Lung (tissue), 12 donors: Measurements from ENCODE around the gene CCL19. TPM values are rescaled to one million over a fixed set of nuclear protein-coding genes. Genes with fewer than 3 reads are reported as not detected.

Experiments
- ATAC-seq: fragments of 200-7000 bp; cut with Tn5 transposase; one replicate; pipeline ENCODE4 v1.9.1; 2020; ENCODE audit warnings: moderate number of reproducible peaks; ENCODE audit not compliant: insufficient read depth, low FRiP score
- DNase-seq, 3 donors: peaks; one replicate each; pipeline ENCODE4 v3.0.0-alpha.2; 2013 to 2017
- H3K27ac ChIP-seq, 2 donors: one replicate each; pipeline ENCODE4 v1.5.1; 2013; ENCODE audit warnings: mild to moderate bottlenecking in 2 of 2, moderate library complexity in 2 of 2, control low read depth in 1 of 2, inconsistent platforms in 1 of 2, low read depth in 1 of 2, low read length in 1 of 2
- H3K27me3 ChIP-seq, 3 donors: one replicate each; pipeline ENCODE4 v1.5.1; 2013; ENCODE audit warnings: low read length in 2 of 3; ENCODE audit not compliant: control insufficient read depth in 3 of 3, insufficient read depth in 3 of 3
- H3K36me3 ChIP-seq, 4 donors: one replicate each; pipeline ENCODE4 v1.5.1; 2013; ENCODE audit warnings: low read length in 4 of 4, mild to moderate bottlenecking in 1 of 4, moderate library complexity in 1 of 4; ENCODE audit not compliant: control insufficient read depth in 4 of 4, insufficient read depth in 4 of 4
- H3K4me1 ChIP-seq, 5 donors: one replicate each; pipeline ENCODE4 v1.5.1; 2013; ENCODE audit warnings: low read length in 5 of 5, mild to moderate bottlenecking in 2 of 5, moderate library complexity in 1 of 5; ENCODE audit not compliant: control insufficient read depth in 5 of 5, insufficient read depth in 5 of 5
- H3K4me3 ChIP-seq: one replicate; pipeline ENCODE4 v1.5.1; 2013; ENCODE audit warnings: mild to moderate bottlenecking, control low read depth, moderate library complexity
- H3K9ac ChIP-seq, 2 donors: one replicate each; pipeline ENCODE4 v1.5.1; 2013; ENCODE audit warnings: low read length in 2 of 2, control low read depth in 1 of 2; ENCODE audit not compliant: insufficient read depth in 1 of 2
- H3K9me3 ChIP-seq, 4 donors: one replicate each; pipeline ENCODE4 v1.5.1; 2013; ENCODE audit warnings: low read length in 3 of 4, mild to moderate bottlenecking in 1 of 4, moderate library complexity in 1 of 4; ENCODE audit not compliant: control insufficient read depth in 4 of 4, insufficient read depth in 3 of 4
- WGBS, 2 donors: extraction: QIAGEN DNeasy Blood & Tissue Kit; methylation state at CpG; one replicate each; pipeline ENCODE4 v1.1.7; 2013; 5-methylcytosine and 5-hydroxymethylcytosine counted together
- polyA plus RNA-seq, 2 donors: library from polyadenylated mRNA; stranded (reverse); fragments of 200-250 nt; gene quantifications; one replicate each; pipeline ENCODE4 v1.2.1, GENCODE V29; 2013
- total RNA-seq, 2 donors: library from RNA; depleted of rRNA in 1 of 2; stranded (reverse); fragments of >200 nt in 1 of 2; gene quantifications; one replicate each; pipeline ENCODE4 v1.2.1, GENCODE V29; 2014 to 2021
- TF ChIP-seq, protein P1 (sequence below): IDR thresholded peaks from 2 replicates; pipeline ENCODE4 v1.5.1; 2012; ENCODE audit warnings: mild to moderate bottlenecking; ENCODE audit errors: control extremely low read depth, extremely low read depth
- donor health status: control.
- donor health status: control.
- donor health status: Bipolar disorder and iron deficiency.
- donor health status: healthy.
- donor health status: DM: yes; HTN: yes; CAD: no.

The CCL19 gene
- total and polyA plus RNA-seq, 4 donors = 6.5 to 81.5 (median 26.6) TPM

- Histone ChIP-seq H3K36me3 (peaks cover 0 to 20% (median 16%) of the 10 kb centered on the region in 4 donors), H3K27me3 (no peaks in the 10 kb centered on the region), H3K27ac (peak overlapping the region in 1 of 2 donors; percentile 81), H3K4me3 (no peak overlapping the region), H3K9me3 (no peaks in the 10 kb centered on the region), H3K9ac (no peak overlapping the region), H3K4me1 (peaks cover 12 to 70% (median 37%) of the 10 kb centered on the region in 5 donors)
- DNase-seq (no peak), ATAC-seq (no peak)
- 72 to 81% methylated on average over 5 of the region's 5 CpGs for WGBS, 2 donors
- TF ChIP-seq, protein P1, sequence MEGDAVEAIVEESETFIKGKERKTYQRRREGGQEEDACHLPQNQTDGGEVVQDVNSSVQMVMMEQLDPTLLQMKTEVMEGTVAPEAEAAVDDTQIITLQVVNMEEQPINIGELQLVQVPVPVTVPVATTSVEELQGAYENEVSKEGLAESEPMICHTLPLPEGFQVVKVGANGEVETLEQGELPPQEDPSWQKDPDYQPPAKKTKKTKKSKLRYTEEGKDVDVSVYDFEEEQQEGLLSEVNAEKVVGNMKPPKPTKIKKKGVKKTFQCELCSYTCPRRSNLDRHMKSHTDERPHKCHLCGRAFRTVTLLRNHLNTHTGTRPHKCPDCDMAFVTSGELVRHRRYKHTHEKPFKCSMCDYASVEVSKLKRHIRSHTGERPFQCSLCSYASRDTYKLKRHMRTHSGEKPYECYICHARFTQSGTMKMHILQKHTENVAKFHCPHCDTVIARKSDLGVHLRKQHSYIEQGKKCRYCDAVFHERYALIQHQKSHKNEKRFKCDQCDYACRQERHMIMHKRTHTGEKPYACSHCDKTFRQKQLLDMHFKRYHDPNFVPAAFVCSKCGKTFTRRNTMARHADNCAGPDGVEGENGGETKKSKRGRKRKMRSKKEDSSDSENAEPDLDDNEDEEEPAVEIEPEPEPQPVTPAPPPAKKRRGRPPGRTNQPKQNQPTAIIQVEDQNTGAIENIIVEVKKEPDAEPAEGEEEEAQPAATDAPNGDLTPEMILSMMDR = no peak
Measured at GRCh38 chr9:34650816-34651215, 40.3 kb downstream of the CCL19 start.

GRCh38 chr9:34648673-34649072, 42.4 kb downstream of the CCL19 start:
- peaks cover 4 to 51% (median 26%) of the 10 kb centered on the region in 5 donors for H3K4me1 ChIP-seq
- no peaks in the 10 kb centered on the region for H3K27me3 ChIP-seq
- H3K9ac ChIP-seq = no peak overlapping the region
- H3K9me3 ChIP-seq = no peaks in the 10 kb centered on the region
- DNase-seq (no peak), ATAC-seq (no peak)
- TF ChIP-seq, protein P1 = no peak
- H3K27ac ChIP-seq = no peak overlapping the region
- peaks cover 0 to 19% (median 16%) of the 10 kb centered on the region in 4 donors for H3K36me3 ChIP-seq
- 95% methylated on average over 8 of the region's 8 CpGs for WGBS, 2 donors
- H3K4me3 ChIP-seq = no peak overlapping the region

- WGBS, 2 donors = 59 to 73% methylated on average over 10 of the region's 10 CpGs
- Histone ChIP-seq H3K27ac (peak overlapping the region; percentile 81 to 83), H3K4me1 (peaks cover 0 to 41% (median 17%) of the 10 kb centered on the region in 5 donors), H3K4me3 (peak overlapping the region; percentile 70), H3K9ac (peak overlapping the region; percentile 50 to 74), H3K36me3 (peaks cover 0 to 19% (median 16%) of the 10 kb centered on the region in 4 donors), H3K27me3 (no peaks in the 10 kb centered on the region), H3K9me3 (no peaks in the 10 kb centered on the region)
- TF ChIP-seq, protein P1 = no peak
- ATAC-seq (no peak), DNase-seq (no peak)
Measured at GRCh38 chr9:34647651-34648050, 43.4 kb downstream of the CCL19 start.

GRCh38 chr9:34647084-34647403, 44.0 kb downstream of the CCL19 start:
- peaks cover 0 to 19% (median 16%) of the 10 kb centered on the region in 4 donors for H3K36me3 ChIP-seq
- 0 to 2% methylated on average over 8 of the region's 8 CpGs for WGBS, 2 donors
- ATAC-seq = no peak
- H3K27ac ChIP-seq = peak overlapping the region; percentile 81 to 83
- peak overlapping the region; percentile 50 to 74 for H3K9ac ChIP-seq
- DNase-seq = no peak
- TF ChIP-seq, protein P1 = no peak
- H3K9me3 ChIP-seq = no peaks in the 10 kb centered on the region
- H3K4me1 ChIP-seq = peaks cover 0 to 35% (median 12%) of the 10 kb centered on the region in 5 donors
- peak overlapping the region; percentile 70 for H3K4me3 ChIP-seq
- H3K27me3 ChIP-seq = no peaks in the 10 kb centered on the region
